Subcutaneous adipose tissue (tissue), 4 donors: ENCODE results near the gene MAMLD1. TPM values are rescaled to one million over a fixed set of nuclear protein-coding genes. Genes with fewer than 3 reads are reported as not detected.

Source experiments
- CTCF ChIP-seq: fragments of 450-650 bp; IDR thresholded peaks from one replicate; pipeline ENCODE4 v1.5.1; 2016; ENCODE audit warnings: low read depth, mild to moderate bottlenecking, control low read depth, antibody characterized with exemption, moderate library complexity
- total RNA-seq, 4 donors: library from RNA; depleted of rRNA; stranded (reverse); fragments of >200 nt; gene quantifications; one replicate each; pipeline ENCODE4 v1.1.0, GENCODE V29; 2016

MAMLD1 gene
- total RNA-seq, 4 donors from 2014 or later, result 5.5 to 11.7 (median 8.5) TPM

DNA sequence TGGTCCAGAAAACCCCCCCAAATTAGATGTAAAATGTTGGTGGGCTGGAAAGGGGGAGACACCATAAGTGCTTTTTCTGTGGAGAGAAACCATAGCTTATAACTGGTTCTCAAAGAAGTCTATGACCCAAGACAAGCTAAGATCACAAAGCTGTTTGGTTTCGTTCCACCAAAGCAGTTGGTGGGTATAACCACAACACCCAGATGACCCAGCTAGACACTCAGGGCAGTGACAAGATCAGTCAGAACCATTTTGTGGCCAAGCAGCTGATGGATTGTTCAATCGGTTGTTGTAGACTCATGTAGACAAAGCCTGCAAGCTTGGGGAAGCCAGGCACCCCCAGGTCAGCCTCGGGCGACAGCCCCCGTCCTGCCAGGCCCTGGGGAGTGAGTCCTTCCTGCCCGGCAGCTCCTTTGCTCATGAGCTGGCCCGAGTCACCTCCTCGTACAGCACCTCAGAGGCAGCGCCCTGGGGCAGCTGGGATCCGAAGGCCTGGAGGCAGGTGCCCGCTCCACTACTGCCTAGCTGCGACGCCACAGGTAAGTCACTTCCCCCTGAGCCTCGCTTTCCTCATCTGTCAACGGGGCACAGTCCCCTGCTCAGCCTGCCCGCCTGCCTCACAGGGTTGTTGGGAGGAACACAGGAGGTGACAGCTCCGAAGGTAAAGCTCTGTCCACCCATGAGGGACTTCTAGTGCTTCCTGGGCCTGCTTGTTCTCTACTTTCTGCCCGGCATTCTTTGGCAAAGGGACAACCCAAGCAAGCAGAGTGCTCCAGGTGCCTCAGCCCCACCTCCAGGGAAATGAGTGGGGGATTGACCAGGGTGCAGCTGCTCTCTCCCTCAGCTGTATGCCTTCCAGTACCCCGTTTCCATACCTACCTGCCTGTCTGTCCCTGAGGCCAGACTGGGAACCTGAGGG is 140.1 kb downstream of the MAMLD1 start:
- no peak for TF ChIP-seq CTCF

- TF ChIP-seq CTCF, result no peak
Observed at GRCh38 chrX:150503898-150504219, 140.7 kb downstream of the MAMLD1 start.

DNA sequence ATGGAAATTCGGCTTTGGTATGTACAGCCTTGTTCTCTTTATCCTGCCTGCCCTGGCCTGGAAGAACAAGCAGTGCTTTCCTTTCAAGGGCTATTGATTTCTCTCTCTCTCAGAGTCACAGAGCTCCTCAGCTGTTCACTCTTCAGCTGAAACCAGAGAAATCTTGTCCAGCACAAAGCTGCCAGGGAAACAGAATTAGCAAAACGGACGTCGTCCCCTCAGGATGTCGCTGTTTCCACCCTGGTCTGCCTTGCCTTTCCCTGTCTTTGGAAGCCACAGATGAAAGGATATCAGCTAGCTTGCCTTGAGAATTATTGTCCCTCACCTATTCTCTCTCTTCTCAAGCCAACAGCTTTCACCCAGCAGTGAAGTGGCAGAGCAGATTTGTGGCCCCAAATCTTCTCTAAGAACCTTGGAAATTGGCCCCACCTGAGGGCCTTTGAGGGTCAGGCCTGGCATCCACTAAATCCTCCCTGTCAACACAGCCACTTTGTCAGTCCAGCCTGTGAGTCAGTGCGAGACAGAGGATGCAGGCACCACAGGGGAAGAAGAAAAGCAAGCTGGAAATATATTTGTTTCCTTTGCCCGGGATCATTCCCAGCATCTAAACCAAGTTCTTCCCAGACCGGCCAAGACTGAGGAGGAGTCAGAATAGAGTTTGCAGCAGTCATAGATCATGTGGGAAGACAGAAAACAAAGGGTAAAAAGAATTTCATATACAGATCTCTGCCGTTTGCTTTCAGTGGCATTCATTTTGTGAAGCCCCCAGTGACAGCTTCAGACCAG is 141.5 kb downstream of the MAMLD1 start:
- no peak for TF ChIP-seq CTCF

GRCh38 chrX:150506020-150506419 is 142.9 kb downstream of the MAMLD1 start:
- TF ChIP-seq CTCF, result no peak

DNA sequence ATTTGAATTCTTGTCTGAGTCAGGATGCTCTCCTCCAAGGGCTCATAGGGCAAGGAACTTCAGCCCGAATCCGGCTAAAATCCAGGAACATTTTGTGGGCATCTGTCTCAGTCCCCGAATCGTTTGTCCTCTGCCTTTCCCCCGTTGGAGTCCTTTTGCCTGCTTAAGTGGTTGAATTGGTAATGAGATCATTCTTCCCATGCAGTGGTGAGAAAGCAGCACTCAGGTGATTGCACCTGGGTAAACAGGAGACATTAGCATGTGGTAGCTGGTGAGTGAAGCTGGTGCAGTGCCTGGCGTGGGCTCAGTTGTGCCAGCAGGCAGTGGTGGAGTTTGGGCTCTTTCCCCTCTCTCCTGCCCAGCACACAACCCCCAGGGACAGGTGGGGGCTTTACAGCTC is 143.4 kb downstream of the MAMLD1 start:
- no peak for TF ChIP-seq CTCF

GRCh38 chrX:150507251-150507856 is 144.2 kb downstream of the MAMLD1 start:
- no peak for TF ChIP-seq CTCF

DNA sequence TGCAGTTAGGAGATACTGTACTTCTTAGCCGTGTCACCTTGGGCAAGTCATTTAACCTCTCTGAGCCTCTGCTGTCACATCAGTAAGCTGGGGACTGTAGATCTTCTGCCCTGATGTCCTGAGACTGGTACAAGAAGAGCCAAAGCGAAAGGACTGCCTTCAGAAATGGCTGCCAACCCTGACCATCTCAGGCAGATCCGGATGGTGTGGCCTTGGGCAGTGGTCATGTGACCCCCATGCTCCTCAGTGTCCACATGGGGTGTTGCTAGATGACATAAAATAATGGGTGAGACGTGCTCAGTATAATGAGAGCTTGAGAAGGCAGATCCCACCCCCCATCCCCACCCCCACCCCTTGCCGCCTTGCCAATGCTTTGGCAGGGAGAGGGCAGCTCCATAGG is 144.9 kb downstream of the MAMLD1 start:
- TF ChIP-seq CTCF, result no peak
